GM19438 (cell line): ENCODE measurements around the gene SAMD13.
"Not testable (repeated sequence)": the region's sequence is repeated elsewhere in the genome, so short reads cannot be mapped to it uniquely, and the experiment has no call there.

Source experiments
- ATAC-seq: cut with Tn5 transposase; IDR thresholded peaks from one replicate; pipeline ENCODE4 v1.9.1; 2021; ENCODE audit warnings: low read depth; ENCODE audit not compliant: unreplicated experiment

The SAMD13 gene

GRCh38 chr1:84282780-84283333, 18.7 kb upstream of the SAMD13 start:
- peak; percentile 72 for ATAC-seq

GRCh38 chr1:84283381-84283780, 18.1 kb upstream of the SAMD13 start:
- ATAC-seq, result no peak

GRCh38 chr1:84286071-84286470, 15.4 kb upstream of the SAMD13 start:
- no peak for ATAC-seq

GRCh38 chr1:84287389-84287788, 14.1 kb upstream of the SAMD13 start:
- ATAC-seq, result not testable (repeated sequence)

- no peak for ATAC-seq
These were observed 12.2 kb upstream of the SAMD13 start for GRCh38 chr1:84289169-84289785.

- ATAC-seq, result no peak
These were observed 9.4 kb upstream of the SAMD13 start for GRCh38 chr1:84291882-84292655.

GRCh38 chr1:84293766-84294165, 7.7 kb upstream of the SAMD13 start:
- no peak for ATAC-seq

GRCh38 chr1:84294751-84295150, 6.8 kb upstream of the SAMD13 start:
- ATAC-seq, result no peak

GRCh38 chr1:84297546-84298244, 3.8 kb upstream of the SAMD13 start:
- ATAC-seq, result no peak

GRCh38 chr1:84298328-84298683, 3.2 kb upstream of the SAMD13 start:
- peak; percentile 56 for ATAC-seq

GRCh38 chr1:84298684-84299535, 2.6 kb upstream of the SAMD13 start:
- ATAC-seq, result peak; percentile 41

- no peak for ATAC-seq
These were observed 1.9 kb upstream of the SAMD13 start for GRCh38 chr1:84299536-84300170.

- ATAC-seq, result no peak
These were observed 1.0 kb upstream of the SAMD13 start for GRCh38 chr1:84300501-84300900.

GRCh38 chr1:84301785-84302385, 377 bp downstream of the SAMD13 start:
- ATAC-seq, result no peak

GRCh38 chr1:84303314-84303830, 1.9 kb downstream of the SAMD13 start:
- no peak for ATAC-seq

- no peak for ATAC-seq
These were observed 5.9 kb downstream of the SAMD13 start for GRCh38 chr1:84307398-84307797.

GRCh38 chr1:84311296-84311695, 9.8 kb downstream of the SAMD13 start:
- ATAC-seq, result no peak

GRCh38 chr1:84319662-84320061, 18.2 kb downstream of the SAMD13 start:
- ATAC-seq, result no peak

GRCh38 chr1:84327830-84328229, 26.3 kb downstream of the SAMD13 start:
- no peak for ATAC-seq
